ENCODE results near the gene WIZ. TPM values are rescaled to one million over a fixed set of nuclear protein-coding genes. Genes with fewer than 3 reads are reported as not detected.

The WIZ gene
- total and polyA plus RNA-seq, 7 donors, result 7.8 to 49.6 (median 18.3) TPM

GRCh38 chr19:15426485-15427349 is 23.0 kb downstream of the WIZ start:
- Histone ChIP-seq H3K27me3 (no peaks in the 10 kb centered on the region), H3K4me1 (peaks cover 0 to 31% (median 28%) of the 10 kb centered on the region in 4 donors), H3K27ac (no peak overlapping the region), H3K9me3 (peaks cover 0 to 2% (median 0%) of the 10 kb centered on the region in 4 donors), H3K36me3 (peaks cover 44 to 82% (median 51%) of the 10 kb centered on the region in 4 donors), H3K4me3 (no peak overlapping the region)
- no peak for DNase-seq
- intact Hi-C loops (cut with DNase I), result no loop called here
- no peak for TF ChIP-seq POLR2AphosphoS5 (IDR thresholded peaks at IDR 0.05)
- WGBS, 2 donors, result 89 to 90% methylated on average over 16 of the region's 16 CpGs

GRCh38 chr19:15425321-15425950 is 24.3 kb downstream of the WIZ start:
- DNase-seq, result no peak
- H3K27ac ChIP-seq, result no peak overlapping the region
- TF ChIP-seq CTCF (IDR thresholded peaks at IDR 0.05) (no peak), EP300 (IDR thresholded peaks at IDR 0.05) (no peak), POLR2AphosphoS5 (IDR thresholded peaks at IDR 0.05) (no peak), POLR2A (IDR thresholded peaks at IDR 0.05) (no peak)
- no peaks in the 10 kb centered on the region for H3K27me3 ChIP-seq
- H3K9me3 ChIP-seq, result peaks cover 0 to 2% (median 0%) of the 10 kb centered on the region in 4 donors
- intact Hi-C loops (cut with DNase I), result no loop called here
- H3K4me1 ChIP-seq, result peaks cover 0 to 18% (median 16%) of the 10 kb centered on the region in 4 donors
- WGBS, 2 donors, result 95 to 96% methylated on average over 36 of the region's 36 CpGs
- peaks cover 44 to 82% (median 51%) of the 10 kb centered on the region in 4 donors for H3K36me3 ChIP-seq
- no peak overlapping the region for H3K4me3 ChIP-seq

GRCh38 chr19:15424692-15425272 is 25.0 kb downstream of the WIZ start:
- Histone ChIP-seq H3K36me3 (peaks cover 44 to 76% (median 51%) of the 10 kb centered on the region in 4 donors), H3K4me3 (no peak overlapping the region), H3K9me3 (peaks cover 0 to 2% (median 0%) of the 10 kb centered on the region in 4 donors), H3K27me3 (no peaks in the 10 kb centered on the region), H3K4me1 (peaks cover 0 to 13% (median 11%) of the 10 kb centered on the region in 4 donors), H3K27ac (no peak overlapping the region)
- intact Hi-C loops (cut with DNase I), result no loop called here
- no peak for TF ChIP-seq CTCF (IDR thresholded peaks at IDR 0.05)
- TF ChIP-seq POLR2AphosphoS5 (IDR thresholded peaks at IDR 0.05), result no peak
- no peak for TF ChIP-seq POLR2A (IDR thresholded peaks at IDR 0.05)
- no peak for TF ChIP-seq EP300 (IDR thresholded peaks at IDR 0.05)
- no peak for DNase-seq
- 98% methylated on average over 38 of the region's 38 CpGs for WGBS, 2 donors

- peaks cover 0 to 2% (median 0%) of the 10 kb centered on the region in 4 donors for H3K9me3 ChIP-seq
- intact Hi-C loops (cut with DNase I), result no loop called here
- 98% methylated on average over 13 of the region's 13 CpGs for WGBS, 2 donors
- H3K36me3 ChIP-seq, result peaks cover 44 to 70% (median 51%) of the 10 kb centered on the region in 4 donors
- H3K4me1 ChIP-seq, result peaks cover 0 to 14% (median 12%) of the 10 kb centered on the region in 4 donors
- H3K27ac ChIP-seq, result no peak overlapping the region
- no peak for TF ChIP-seq POLR2A (IDR thresholded peaks at IDR 0.05)
- TF ChIP-seq POLR2AphosphoS5 (IDR thresholded peaks at IDR 0.05), result no peak
- TF ChIP-seq CTCF (IDR thresholded peaks at IDR 0.05), result no peak
- no peak for TF ChIP-seq EP300 (IDR thresholded peaks at IDR 0.05)
- DNase-seq, result no peak
- no peaks in the 10 kb centered on the region for H3K27me3 ChIP-seq
- H3K4me3 ChIP-seq, result no peak overlapping the region
These were observed 25.6 kb downstream of the WIZ start for GRCh38 chr19:15424121-15424520.

GRCh38 chr19:15423130-15423529 is 26.6 kb downstream of the WIZ start:
- TF ChIP-seq CTCF (IDR thresholded peaks at IDR 0.05) (no peak), POLR2A (IDR thresholded peaks at IDR 0.05) (no peak), POLR2AphosphoS5 (IDR thresholded peaks at IDR 0.05) (no peak)
- intact Hi-C loops (cut with DNase I), result no loop called here
- peaks cover 0 to 14% (median 8%) of the 10 kb centered on the region in 4 donors for H3K4me1 ChIP-seq
- peaks cover 43 to 60% (median 51%) of the 10 kb centered on the region in 4 donors for H3K36me3 ChIP-seq
- no peak overlapping the region for H3K4me3 ChIP-seq
- WGBS, 2 donors, result 97 to 98% methylated on average over 6 of the region's 6 CpGs
- peaks cover 0 to 2% (median 0%) of the 10 kb centered on the region in 4 donors for H3K9me3 ChIP-seq
- H3K27ac ChIP-seq, result no peak overlapping the region
- H3K27me3 ChIP-seq, result no peaks in the 10 kb centered on the region
- DNase-seq, result no peak
